ENCODE results near the gene TCHHL1. TPM values are rescaled to one million over a fixed set of nuclear protein-coding genes. Genes with fewer than 3 reads are reported as not detected.
"Not testable (repeated sequence)": the region's sequence is repeated elsewhere in the genome, so short reads cannot be mapped to it uniquely, and the experiment has no call there.

Gene TCHHL1
- total RNA-seq, 1 experiment from 2014 or later: not detected

- not testable (repeated sequence) for H3K9me3 ChIP-seq (ENCODE audit: control insufficient read depth, low read depth, low read length); H4K91ac ChIP-seq (ENCODE audit: insufficient read length, low read depth, low read length); H3T11ph ChIP-seq (ENCODE audit: low read length); H3K4me1 Mint-ChIP-seq; H3K23ac ChIP-seq (ENCODE audit: insufficient read length, low read depth, low read length); H3K56ac ChIP-seq (ENCODE audit: insufficient read length, low read depth, low read length); H3K18ac ChIP-seq (ENCODE audit: insufficient read length, low read depth, low read length); H4K5ac ChIP-seq (ENCODE audit: insufficient read length, low read depth, low read length); H4K20me1 ChIP-seq (ENCODE audit: control insufficient read depth, insufficient read depth, insufficient read length); H3K79me1 ChIP-seq (ENCODE audit: insufficient read depth, low read depth, low read length, poor library complexity, severe bottlenecking); H2BK5ac ChIP-seq (ENCODE audit: insufficient read length, low read length); H3K27me3 Mint-ChIP-seq (ENCODE audit: low read depth); H3K4me3 Mint-ChIP-seq; H2AK5ac ChIP-seq (ENCODE audit: insufficient read length, low read length); H3K27me3 ChIP-seq (ENCODE audit: insufficient read depth, low read length); H4K8ac ChIP-seq (replicated peaks; ENCODE audit: insufficient read length, low read depth, low read length); H3K23me2 ChIP-seq (ENCODE audit: insufficient read length, low read depth, low read length, poor library complexity, severe bottlenecking); H3K27ac ChIP-seq (ENCODE audit: insufficient read length, low read depth, low read length); H3K79me2 ChIP-seq (ENCODE audit: insufficient read depth, low read length); H2BK15ac ChIP-seq (ENCODE audit: low read depth, low read length); H3K14ac ChIP-seq (ENCODE audit: insufficient read depth, low read length); H3K36me3 Mint-ChIP-seq (ENCODE audit: insufficient read depth in 1 of 3, low read depth in 3 of 3); H2BK120ac ChIP-seq (ENCODE audit: low read depth, low read length, poor library complexity, severe bottlenecking); H2AFZ ChIP-seq (ENCODE audit: low read length); H3K9ac ChIP-seq (ENCODE audit: extremely low read depth, insufficient read length, low read length); H2BK12ac ChIP-seq (ENCODE audit: insufficient read length, low read depth, low read length); H3K4ac ChIP-seq (ENCODE audit: low read depth, low read length); DNase-seq; H2BK20ac ChIP-seq (ENCODE audit: low read depth, low read length, poor library complexity, severe bottlenecking); H3K4me2 ChIP-seq (ENCODE audit: insufficient read depth, insufficient read length, low read length); H3K27ac Mint-ChIP-seq; H3K4me1 ChIP-seq (ENCODE audit: insufficient read depth, low read length)
- H3K9me3 Mint-ChIP-seq: peaks cover 36 to 72% of the 10 kb centered on the region in 2 experiments
- WGBS (ENCODE audit: extremely low coverage, insufficient read length, low lambda C conversion rate): no CpG with 5 or more reads among the region's 17 CpGs
Observed at GRCh38 chr1:152080494-152080893, 8.4 kb downstream of the TCHHL1 start.
